Neutrophil (primary cell): ENCODE measurements around the gene BRINP3.

ENCODE experiments used
- H3K27ac ChIP-seq: fragments of 200-600 bp; sonication (generic); 2 replicates; pipeline ENCODE4 v1.5.1; 2016; ENCODE audit warnings: mild to moderate bottlenecking, moderate library complexity
- H3K27me3 ChIP-seq: fragments of 200-600 bp; sonication (generic); 2 replicates; pipeline ENCODE4 v1.6.0; 2016; ENCODE audit warnings: mild to moderate bottlenecking
- H3K36me3 ChIP-seq: fragments of 200-600 bp; sonication (generic); 2 replicates; pipeline ENCODE4 v1.5.1; 2017
- H3K4me1 ChIP-seq, 2 experiments: fragments of 200-600 bp in 1 of 2; sonication (generic) in 1 of 2; 1 replicate in 1 of 2; 2 replicates in 1 of 2; pipeline versions ENCODE4 v1.5.1 to v1.6.1; 2013 to 2016; ENCODE audit warnings: low read depth in 1 of 2, low read length in 1 of 2, mild to moderate bottlenecking in 1 of 2, moderate library complexity in 1 of 2; ENCODE audit not compliant: control insufficient read depth in 1 of 2, insufficient read depth in 1 of 2
- H3K4me3 ChIP-seq, 2 experiments: fragments of 200-600 bp in 1 of 2; sonication (generic) in 1 of 2; 1 replicate in 1 of 2; 2 replicates in 1 of 2; pipeline ENCODE4 v1.5.1; 2013 to 2016; ENCODE audit warnings: low read depth in 1 of 2, low read length in 1 of 2, mild to moderate bottlenecking in 1 of 2, moderate library complexity in 1 of 2
- H3K9me3 ChIP-seq: fragments of 200-600 bp; sonication (generic); 2 replicates; pipeline ENCODE4 v1.5.1; 2016
- CTCF ChIP-seq: fragments of 200-600 bp; sonication (generic); IDR thresholded peaks from 2 replicates; pipeline ENCODE4 v1.5.1; 2016; ENCODE audit warnings: antibody characterized with exemption

BRINP3 gene

GRCh38 chr1:190098756-190099155 is 378.9 kb downstream of the BRINP3 start:
- Histone ChIP-seq H3K36me3 (no peaks in the 10 kb centered on the region), H3K4me3 (no peak overlapping the region), H3K4me1 (no peaks in the 10 kb centered on the region), H3K27ac (no peak overlapping the region), H3K27me3 (no peaks in the 10 kb centered on the region), H3K9me3 (no peaks in the 10 kb centered on the region)
- TF ChIP-seq CTCF, result no peak

DNA sequence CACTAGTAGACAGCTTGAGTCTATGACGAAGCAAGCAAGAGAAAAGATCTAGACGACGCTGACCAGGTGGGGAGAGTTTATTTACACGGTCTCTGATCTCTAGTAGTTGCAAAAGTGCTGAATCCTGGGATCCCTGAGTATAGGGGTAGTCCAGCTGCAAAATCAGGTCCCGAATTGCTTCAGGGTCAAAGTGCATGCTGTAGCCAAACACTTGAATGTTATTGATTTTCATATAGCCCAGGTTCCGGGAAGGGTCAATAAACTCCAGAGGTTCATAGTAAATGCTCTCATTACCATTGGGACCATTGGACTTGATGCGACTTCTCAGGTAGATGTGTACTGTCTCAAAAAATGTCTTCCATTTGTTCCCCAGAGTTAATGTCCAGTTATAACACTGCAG is 379.6 kb downstream of the BRINP3 start:
- TF ChIP-seq CTCF, result no peak
- Histone ChIP-seq H3K4me3 (no peak overlapping the region), H3K9me3 (no peaks in the 10 kb centered on the region), H3K27ac (no peak overlapping the region), H3K4me1 (no peaks in the 10 kb centered on the region), H3K36me3 (no peaks in the 10 kb centered on the region), H3K27me3 (no peaks in the 10 kb centered on the region)

GRCh38 chr1:190095596-190095995 is 382.1 kb downstream of the BRINP3 start:
- no peaks in the 10 kb centered on the region for H3K4me1 ChIP-seq
- H3K27ac ChIP-seq, result no peak overlapping the region
- no peaks in the 10 kb centered on the region for H3K27me3 ChIP-seq
- H3K9me3 ChIP-seq, result no peaks in the 10 kb centered on the region
- no peak for TF ChIP-seq CTCF
- H3K4me3 ChIP-seq, result no peak overlapping the region
- H3K36me3 ChIP-seq, result no peaks in the 10 kb centered on the region

DNA sequence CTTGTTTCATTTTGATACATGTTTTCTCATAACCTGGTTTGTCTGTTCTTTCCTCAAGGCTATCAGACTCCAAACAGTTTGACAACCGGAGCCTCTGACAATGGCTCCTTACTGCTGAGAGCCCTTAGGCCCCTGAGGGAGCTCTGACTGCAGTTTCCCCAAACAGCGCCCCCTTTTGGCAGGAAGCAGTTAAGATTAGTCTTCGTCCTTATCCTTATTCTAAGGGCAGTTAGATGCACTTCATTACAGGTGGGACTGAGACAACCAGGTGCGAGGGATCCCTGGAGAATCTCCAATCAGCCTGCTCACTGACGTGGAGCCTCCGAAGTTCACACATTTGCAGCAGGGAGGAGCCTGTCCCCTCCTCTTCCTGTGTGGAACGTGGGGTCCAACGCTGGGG is 393.1 kb downstream of the BRINP3 start:
- no peak overlapping the region for H3K4me3 ChIP-seq
- H3K4me1 ChIP-seq, result no peaks in the 10 kb centered on the region
- H3K36me3 ChIP-seq, result no peaks in the 10 kb centered on the region
- H3K9me3 ChIP-seq, result no peaks in the 10 kb centered on the region
- H3K27ac ChIP-seq, result no peak overlapping the region
- no peaks in the 10 kb centered on the region for H3K27me3 ChIP-seq
- no peak for TF ChIP-seq CTCF

DNA sequence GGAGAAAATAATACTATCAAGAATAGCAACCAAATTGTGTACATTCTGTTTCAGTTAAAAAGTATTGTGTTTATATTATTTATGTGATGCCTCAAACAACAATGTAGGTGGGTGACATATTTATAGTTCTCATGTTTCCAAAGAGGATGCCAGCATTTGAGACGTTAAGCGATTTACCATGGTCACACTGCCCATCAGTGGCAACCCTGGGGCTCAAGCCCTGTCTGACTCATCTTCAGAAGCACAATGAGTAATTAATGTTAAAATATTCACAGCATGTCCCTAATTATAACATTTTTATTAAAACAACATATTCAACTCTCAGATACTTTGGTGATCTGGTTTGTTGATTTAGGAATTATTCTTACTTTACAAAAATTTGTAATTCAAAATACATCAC is 409.4 kb downstream of the BRINP3 start:
- no peaks in the 10 kb centered on the region for H3K9me3 ChIP-seq
- no peaks in the 10 kb centered on the region for H3K27me3 ChIP-seq
- no peak overlapping the region for H3K4me3 ChIP-seq
- H3K36me3 ChIP-seq, result no peaks in the 10 kb centered on the region
- H3K4me1 ChIP-seq, result no peaks in the 10 kb centered on the region
- H3K27ac ChIP-seq, result no peak overlapping the region
- TF ChIP-seq CTCF, result no peak

- Histone ChIP-seq H3K9me3 (no peaks in the 10 kb centered on the region), H3K4me3 (no peak overlapping the region), H3K36me3 (no peaks in the 10 kb centered on the region), H3K27me3 (no peaks in the 10 kb centered on the region), H3K4me1 (no peaks in the 10 kb centered on the region), H3K27ac (no peak overlapping the region)
- TF ChIP-seq CTCF, result no peak
These were observed 410.1 kb downstream of the BRINP3 start for GRCh38 chr1:190067592-190067991.
